ENCODE measurements around the gene SRMS.

SRMS gene

DNA sequence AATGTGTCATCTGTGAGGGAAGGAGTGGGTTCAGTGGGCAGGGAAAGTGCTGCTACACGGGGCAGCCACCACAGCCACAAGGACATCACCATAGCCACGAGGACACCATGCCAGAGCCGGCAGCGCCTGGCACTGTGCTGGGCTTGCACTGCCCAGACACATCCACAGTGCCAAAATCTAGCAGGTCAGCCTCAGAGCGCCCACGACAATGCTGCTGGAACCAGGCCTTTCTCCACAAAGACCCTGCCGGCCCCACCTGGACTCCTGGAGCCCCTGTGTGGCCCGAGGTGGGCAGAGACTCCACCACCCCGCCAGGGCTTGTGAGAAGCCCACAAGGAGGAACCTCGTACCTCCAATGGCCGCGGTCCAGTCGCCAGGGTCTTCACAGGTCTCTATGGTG lies 45.1 kb upstream of the SRMS start:
- H3K9ac ChIP-seq: no peak overlapping the region
- no peak overlapping the region for H2AFZ ChIP-seq (ENCODE audit: low read depth)
- no peak overlapping the region for H3K4me2 ChIP-seq
- H3K27me3 ChIP-seq (ENCODE audit: insufficient read depth, low read depth): no peaks in the 10 kb centered on the region
- TF ChIP-seq, protein P1, sequence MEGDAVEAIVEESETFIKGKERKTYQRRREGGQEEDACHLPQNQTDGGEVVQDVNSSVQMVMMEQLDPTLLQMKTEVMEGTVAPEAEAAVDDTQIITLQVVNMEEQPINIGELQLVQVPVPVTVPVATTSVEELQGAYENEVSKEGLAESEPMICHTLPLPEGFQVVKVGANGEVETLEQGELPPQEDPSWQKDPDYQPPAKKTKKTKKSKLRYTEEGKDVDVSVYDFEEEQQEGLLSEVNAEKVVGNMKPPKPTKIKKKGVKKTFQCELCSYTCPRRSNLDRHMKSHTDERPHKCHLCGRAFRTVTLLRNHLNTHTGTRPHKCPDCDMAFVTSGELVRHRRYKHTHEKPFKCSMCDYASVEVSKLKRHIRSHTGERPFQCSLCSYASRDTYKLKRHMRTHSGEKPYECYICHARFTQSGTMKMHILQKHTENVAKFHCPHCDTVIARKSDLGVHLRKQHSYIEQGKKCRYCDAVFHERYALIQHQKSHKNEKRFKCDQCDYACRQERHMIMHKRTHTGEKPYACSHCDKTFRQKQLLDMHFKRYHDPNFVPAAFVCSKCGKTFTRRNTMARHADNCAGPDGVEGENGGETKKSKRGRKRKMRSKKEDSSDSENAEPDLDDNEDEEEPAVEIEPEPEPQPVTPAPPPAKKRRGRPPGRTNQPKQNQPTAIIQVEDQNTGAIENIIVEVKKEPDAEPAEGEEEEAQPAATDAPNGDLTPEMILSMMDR (conservative IDR thresholded peaks at IDR 0.05; ENCODE audit: low read depth, low read length): no peak
- no peaks in the 10 kb centered on the region for H3K79me2 ChIP-seq (ENCODE audit: insufficient read depth, low read depth)
- no peaks in the 10 kb centered on the region for H3K36me3 ChIP-seq (ENCODE audit: insufficient read depth)
- H3K27ac ChIP-seq: no peak overlapping the region
- H3K4me1 ChIP-seq (ENCODE audit: low read depth, poor library complexity, severe bottlenecking): no peaks in the 10 kb centered on the region
- no peak overlapping the region for H3K4me3 ChIP-seq (IDR thresholded peaks at IDR 0.05; ENCODE audit: insufficient read depth, low read depth, low read length)
- H4K20me1 ChIP-seq (ENCODE audit: insufficient read depth): no peaks in the 10 kb centered on the region

DNA sequence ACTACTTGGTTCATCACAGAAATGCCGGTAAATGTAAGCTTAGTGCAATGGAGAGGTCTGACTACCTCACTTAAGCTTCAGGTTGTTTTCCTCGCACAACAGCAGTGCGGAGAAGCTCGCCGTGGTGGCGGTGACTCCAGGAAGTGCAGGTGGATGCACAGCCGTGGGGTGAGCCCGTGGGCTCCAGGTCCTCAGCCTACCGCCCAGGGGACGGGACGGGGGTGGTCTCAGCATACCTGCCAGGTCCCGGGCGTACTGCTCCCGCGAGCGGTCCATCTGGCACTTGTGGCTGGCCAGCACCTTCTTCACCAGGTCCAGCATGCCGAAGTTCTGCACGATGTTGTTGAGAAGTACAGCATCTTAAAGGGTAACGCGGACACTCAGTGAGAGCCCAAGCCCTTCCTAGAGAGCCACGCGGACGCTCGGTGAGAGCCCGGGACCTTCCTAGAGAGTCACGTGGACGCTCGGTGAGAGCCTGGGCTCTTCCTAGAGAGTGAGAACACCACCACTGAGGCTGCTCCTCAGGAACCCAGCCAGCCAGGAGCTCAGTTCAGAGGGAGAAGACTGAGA lies 44.3 kb upstream of the SRMS start:
- Histone ChIP-seq H3K27me3 (ENCODE audit: insufficient read depth, low read depth) (no peaks in the 10 kb centered on the region), H3K27ac (no peak overlapping the region), H3K4me2 (no peak overlapping the region), H3K9ac (no peak overlapping the region), H3K4me1 (ENCODE audit: low read depth, poor library complexity, severe bottlenecking) (no peaks in the 10 kb centered on the region), H3K4me3 (IDR thresholded peaks at IDR 0.05; ENCODE audit: insufficient read depth, low read depth, low read length) (no peak overlapping the region), H2AFZ (ENCODE audit: low read depth) (no peak overlapping the region), H3K36me3 (ENCODE audit: insufficient read depth) (no peaks in the 10 kb centered on the region), H3K79me2 (ENCODE audit: insufficient read depth, low read depth) (no peaks in the 10 kb centered on the region), H4K20me1 (ENCODE audit: insufficient read depth) (no peaks in the 10 kb centered on the region)
- TF ChIP-seq, protein P1 (conservative IDR thresholded peaks at IDR 0.05; ENCODE audit: low read depth, low read length): no peak

DNA sequence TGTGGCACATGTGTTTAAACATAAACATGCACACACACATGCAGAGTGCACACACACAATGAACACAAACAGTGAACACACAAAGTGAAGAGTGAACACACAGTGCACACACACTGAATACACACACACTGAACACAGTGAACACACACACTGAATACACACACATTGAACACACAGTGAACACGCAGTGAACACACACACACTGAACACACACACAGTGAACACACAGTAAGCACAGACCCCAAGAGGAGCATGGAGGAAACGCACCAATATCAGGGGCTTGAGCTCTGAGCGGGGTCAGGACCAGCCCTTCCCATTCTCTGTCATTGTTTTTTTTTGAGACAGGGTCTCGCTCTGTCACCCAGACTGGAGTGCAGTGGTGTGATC lies 43.6 kb upstream of the SRMS start:
- no peak overlapping the region for H3K9ac ChIP-seq
- H3K4me3 ChIP-seq (IDR thresholded peaks at IDR 0.05; ENCODE audit: insufficient read depth, low read depth, low read length): no peak overlapping the region
- no peak overlapping the region for H2AFZ ChIP-seq (ENCODE audit: low read depth)
- H3K4me1 ChIP-seq (ENCODE audit: low read depth, poor library complexity, severe bottlenecking): no peaks in the 10 kb centered on the region
- no peak overlapping the region for H3K27ac ChIP-seq
- no peaks in the 10 kb centered on the region for H3K79me2 ChIP-seq (ENCODE audit: insufficient read depth, low read depth)
- H3K4me2 ChIP-seq: no peak overlapping the region
- no peaks in the 10 kb centered on the region for H4K20me1 ChIP-seq (ENCODE audit: insufficient read depth)
- no peaks in the 10 kb centered on the region for H3K36me3 ChIP-seq (ENCODE audit: insufficient read depth)
- TF ChIP-seq, protein P1 (conservative IDR thresholded peaks at IDR 0.05; ENCODE audit: low read depth, low read length): no peak
- H3K27me3 ChIP-seq (ENCODE audit: insufficient read depth, low read depth): peaks cover 1% of the 10 kb centered on the region; the same call in 1 of the 2 replicates

GRCh38 chr20:63590218-63591146 lies 42.9 kb upstream of the SRMS start:
- no peaks in the 10 kb centered on the region for H3K4me1 ChIP-seq (ENCODE audit: low read depth, poor library complexity, severe bottlenecking)
- no peak overlapping the region for H2AFZ ChIP-seq (ENCODE audit: low read depth)
- no peak overlapping the region for H3K4me2 ChIP-seq
- H3K79me2 ChIP-seq (ENCODE audit: insufficient read depth, low read depth): no peaks in the 10 kb centered on the region
- no peak overlapping the region for H3K27ac ChIP-seq
- H3K4me3 ChIP-seq (IDR thresholded peaks at IDR 0.05; ENCODE audit: insufficient read depth, low read depth, low read length): no peak overlapping the region
- TF ChIP-seq, protein P1 (conservative IDR thresholded peaks at IDR 0.05; ENCODE audit: low read depth, low read length): no peak
- no peaks in the 10 kb centered on the region for H4K20me1 ChIP-seq (ENCODE audit: insufficient read depth)
- H3K9ac ChIP-seq: no peak overlapping the region
- H3K27me3 ChIP-seq (ENCODE audit: insufficient read depth, low read depth): peaks cover 4% of the 10 kb centered on the region; the same call in 1 of the 2 replicates
- H3K36me3 ChIP-seq (ENCODE audit: insufficient read depth): no peaks in the 10 kb centered on the region

Measured in KMS-11 (cell line).